GM19372 (cell line): ENCODE measurements around the gene XRCC5.

Source experiments
- ATAC-seq: cut with Tn5 transposase; IDR thresholded peaks from one replicate; pipeline ENCODE4 v1.9.1; 2021; ENCODE audit warnings: mild to moderate bottlenecking, low read depth, moderate library complexity; ENCODE audit not compliant: unreplicated experiment

XRCC5 gene

GRCh38 chr2:216083464-216084281, 25.5 kb upstream of the XRCC5 start:
- no peak for ATAC-seq

GRCh38 chr2:216084547-216084946, 24.6 kb upstream of the XRCC5 start:
- ATAC-seq, result no peak

GRCh38 chr2:216086207-216086893, 22.8 kb upstream of the XRCC5 start:
- ATAC-seq, result no peak

- peak; percentile 51 for ATAC-seq
Measured at GRCh38 chr2:216090369-216090786, 18.8 kb upstream of the XRCC5 start.

- no peak for ATAC-seq
Measured at GRCh38 chr2:216092646-216093045, 16.5 kb upstream of the XRCC5 start.

- ATAC-seq, result no peak
Measured at GRCh38 chr2:216094701-216095100, 14.4 kb upstream of the XRCC5 start.

- no peak for ATAC-seq
Measured at GRCh38 chr2:216098421-216099334, 10.5 kb upstream of the XRCC5 start.

GRCh38 chr2:216101109-216101508, 8.0 kb upstream of the XRCC5 start:
- no peak for ATAC-seq

- ATAC-seq, result no peak
Measured at GRCh38 chr2:216103213-216103612, 5.9 kb upstream of the XRCC5 start.

GRCh38 chr2:216104691-216105090, 4.5 kb upstream of the XRCC5 start:
- ATAC-seq, result no peak

- no peak for ATAC-seq
Measured at GRCh38 chr2:216107320-216107719, 1.8 kb upstream of the XRCC5 start.

GRCh38 chr2:216107760-216108159, 1.4 kb upstream of the XRCC5 start:
- no peak for ATAC-seq

GRCh38 chr2:216108310-216108966, 710 bp upstream of the XRCC5 start:
- no peak for ATAC-seq

- ATAC-seq, result no peak
Measured at GRCh38 chr2:216109962-216110614, 940 bp downstream of the XRCC5 start.

- ATAC-seq, result no peak
Measured at GRCh38 chr2:216110620-216111019, 1.5 kb downstream of the XRCC5 start.

GRCh38 chr2:216111122-216111521, 2.0 kb downstream of the XRCC5 start:
- ATAC-seq, result no peak

- no peak for ATAC-seq
Measured at GRCh38 chr2:216112926-216113325, 3.8 kb downstream of the XRCC5 start.

GRCh38 chr2:216113572-216113971, 4.4 kb downstream of the XRCC5 start:
- peak; percentile 56 for ATAC-seq

- no peak for ATAC-seq
Measured at GRCh38 chr2:216114382-216114713, 5.2 kb downstream of the XRCC5 start.
